ENCODE results near the gene SEPTIN2. TPM values are rescaled to one million over a fixed set of nuclear protein-coding genes. Genes with fewer than 3 reads are reported as not detected.

The SEPTIN2 gene
- total and polyA plus RNA-seq, 10 of the 15 experiments (the other 5 are each of a cell fraction or from before 2014, with no cell fraction given), result 169 to 474 (median 269) TPM

DNA sequence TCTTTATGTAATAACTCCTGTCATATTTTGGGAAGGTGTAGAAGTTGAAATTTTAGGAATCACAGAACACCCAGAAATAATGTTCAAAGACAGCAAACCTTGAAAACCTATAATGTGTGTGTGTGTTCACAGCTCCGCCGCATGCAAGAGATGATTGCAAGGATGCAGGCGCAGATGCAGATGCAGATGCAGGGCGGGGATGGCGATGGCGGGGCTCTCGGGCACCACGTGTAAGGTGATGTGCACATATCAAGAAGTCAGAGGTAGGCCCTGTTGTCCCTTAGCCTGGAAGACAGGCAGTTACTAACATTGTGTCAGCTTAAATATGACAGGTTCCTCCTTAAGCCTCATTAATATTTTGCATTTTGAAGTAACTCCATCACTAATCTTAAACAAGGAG is 34.2 kb downstream of the SEPTIN2 start (continued):
- TF ChIP-seq, protein P1, sequence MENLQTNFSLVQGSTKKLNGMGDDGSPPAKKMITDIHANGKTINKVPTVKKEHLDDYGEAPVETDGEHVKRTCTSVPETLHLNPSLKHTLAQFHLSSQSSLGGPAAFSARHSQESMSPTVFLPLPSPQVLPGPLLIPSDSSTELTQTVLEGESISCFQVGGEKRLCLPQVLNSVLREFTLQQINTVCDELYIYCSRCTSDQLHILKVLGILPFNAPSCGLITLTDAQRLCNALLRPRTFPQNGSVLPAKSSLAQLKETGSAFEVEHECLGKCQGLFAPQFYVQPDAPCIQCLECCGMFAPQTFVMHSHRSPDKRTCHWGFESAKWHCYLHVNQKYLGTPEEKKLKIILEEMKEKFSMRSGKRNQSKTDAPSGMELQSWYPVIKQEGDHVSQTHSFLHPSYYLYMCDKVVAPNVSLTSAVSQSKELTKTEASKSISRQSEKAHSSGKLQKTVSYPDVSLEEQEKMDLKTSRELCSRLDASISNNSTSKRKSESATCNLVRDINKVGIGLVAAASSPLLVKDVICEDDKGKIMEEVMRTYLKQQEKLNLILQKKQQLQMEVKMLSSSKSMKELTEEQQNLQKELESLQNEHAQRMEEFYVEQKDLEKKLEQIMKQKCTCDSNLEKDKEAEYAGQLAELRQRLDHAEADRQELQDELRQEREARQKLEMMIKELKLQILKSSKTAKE (IDR thresholded peaks at IDR 0.05; ENCODE audit: low read depth, poor library complexity, severe bottlenecking), result no peak
- TF ChIP-seq, protein P2, sequence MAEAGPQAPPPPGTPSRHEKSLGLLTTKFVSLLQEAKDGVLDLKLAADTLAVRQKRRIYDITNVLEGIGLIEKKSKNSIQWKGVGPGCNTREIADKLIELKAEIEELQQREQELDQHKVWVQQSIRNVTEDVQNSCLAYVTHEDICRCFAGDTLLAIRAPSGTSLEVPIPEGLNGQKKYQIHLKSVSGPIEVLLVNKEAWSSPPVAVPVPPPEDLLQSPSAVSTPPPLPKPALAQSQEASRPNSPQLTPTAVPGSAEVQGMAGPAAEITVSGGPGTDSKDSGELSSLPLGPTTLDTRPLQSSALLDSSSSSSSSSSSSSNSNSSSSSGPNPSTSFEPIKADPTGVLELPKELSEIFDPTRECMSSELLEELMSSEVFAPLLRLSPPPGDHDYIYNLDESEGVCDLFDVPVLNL (IDR thresholded peaks at IDR 0.05; ENCODE audit: low read depth, low read length), result no peak

DNA sequence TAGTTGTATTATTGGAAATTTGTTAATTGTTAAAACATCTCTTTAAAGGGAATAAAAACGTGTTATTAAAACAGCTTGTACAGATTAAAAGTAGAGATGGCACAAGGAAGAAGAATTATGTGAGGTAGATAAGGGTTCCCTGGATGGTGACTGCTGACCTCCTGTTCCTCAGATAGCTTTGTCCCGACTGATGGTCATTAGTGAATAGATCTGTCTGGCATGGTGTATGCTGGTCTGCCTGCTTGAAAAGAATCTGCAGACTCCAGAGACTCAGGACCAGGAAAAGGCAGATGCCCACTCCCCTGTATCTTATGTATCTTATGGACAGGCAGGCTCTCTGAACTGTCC is 34.8 kb downstream of the SEPTIN2 start:
- H3K9ac ChIP-seq (ENCODE audit: control insufficient read depth, insufficient read depth, low read length), result no peak overlapping the region
- H3K79me2 ChIP-seq (ENCODE audit: control insufficient read depth, insufficient read depth, low read length), result no peaks in the 10 kb centered on the region
- no peak overlapping the region for H3K4me2 ChIP-seq (ENCODE audit: control insufficient read depth, insufficient read depth)
- ChIA-PET POLR2A (no interaction called here), CTCF (interaction anchor here (1.0 to 3.3 kb wide), 4 partner anchors 10 to 42 kb away, joined by 3 to 15 read pairs (median 5); no protein-coding TSS in a partner anchor), RAD21 (ENCODE audit: unreplicated experiment) (interaction anchor here (1.4 kb wide), 1 partner anchor 42 kb away, joined by 4 read pairs; no protein-coding TSS in a partner anchor), SMC1A (ENCODE audit: uncharacterized antibody, unreplicated experiment) (interaction anchor here (0.7 to 2.1 kb wide), 3 partner anchors 29 to 116 kb away, joined by 3 to 9 read pairs (median 3); no protein-coding TSS in a partner anchor)
- in situ Hi-C loops (cut with MboI) (loop anchor here (5.0 kb wide), 1 partner anchor 527 kb away; no protein-coding TSS in a partner anchor), intact Hi-C loops (cut with micrococcal nuclease; ENCODE audit: unreplicated experiment) (loop anchor here (10.0 kb wide), 1 partner anchor 264 kb away; no protein-coding TSS in a partner anchor)
- DNase-seq (ENCODE audit: low read depth, low spot score) (no peak), FAIRE-seq (no peak), ATAC-seq (no peak)
- H3K36me3 ChIP-seq (ENCODE audit: control insufficient read depth in 2 of 2, insufficient read depth in 2 of 2, low read length in 1 of 2), result peaks cover 17 to 43% of the 10 kb centered on the region in 2 experiments
- no peaks in the 10 kb centered on the region; the same call in 1 of the 2 replicates for H3K4me1 ChIP-seq (ENCODE audit: control insufficient read depth, insufficient read depth, low read length)
- H2AFZ ChIP-seq (ENCODE audit: control insufficient read depth, low read depth, low read length), result no peak overlapping the region
- BruUV-seq (replicated peaks), result no TSS peak
- no peak overlapping the region for H3K4me3 ChIP-seq
- no peaks in the 10 kb centered on the region for H3K9me3 ChIP-seq (replicated peaks; ENCODE audit: control insufficient read depth, insufficient read depth, low read length)
- TF ChIP-seq BHLHE40 (IDR thresholded peaks at IDR 0.05; ENCODE audit: borderline replicate concordance in 1 of 2, low read depth in 2 of 2, low read length in 1 of 2), result no peak
- TF ChIP-seq CREM (IDR thresholded peaks at IDR 0.05; ENCODE audit: low read depth), result no peak
- TF ChIP-seq, protein P3, sequence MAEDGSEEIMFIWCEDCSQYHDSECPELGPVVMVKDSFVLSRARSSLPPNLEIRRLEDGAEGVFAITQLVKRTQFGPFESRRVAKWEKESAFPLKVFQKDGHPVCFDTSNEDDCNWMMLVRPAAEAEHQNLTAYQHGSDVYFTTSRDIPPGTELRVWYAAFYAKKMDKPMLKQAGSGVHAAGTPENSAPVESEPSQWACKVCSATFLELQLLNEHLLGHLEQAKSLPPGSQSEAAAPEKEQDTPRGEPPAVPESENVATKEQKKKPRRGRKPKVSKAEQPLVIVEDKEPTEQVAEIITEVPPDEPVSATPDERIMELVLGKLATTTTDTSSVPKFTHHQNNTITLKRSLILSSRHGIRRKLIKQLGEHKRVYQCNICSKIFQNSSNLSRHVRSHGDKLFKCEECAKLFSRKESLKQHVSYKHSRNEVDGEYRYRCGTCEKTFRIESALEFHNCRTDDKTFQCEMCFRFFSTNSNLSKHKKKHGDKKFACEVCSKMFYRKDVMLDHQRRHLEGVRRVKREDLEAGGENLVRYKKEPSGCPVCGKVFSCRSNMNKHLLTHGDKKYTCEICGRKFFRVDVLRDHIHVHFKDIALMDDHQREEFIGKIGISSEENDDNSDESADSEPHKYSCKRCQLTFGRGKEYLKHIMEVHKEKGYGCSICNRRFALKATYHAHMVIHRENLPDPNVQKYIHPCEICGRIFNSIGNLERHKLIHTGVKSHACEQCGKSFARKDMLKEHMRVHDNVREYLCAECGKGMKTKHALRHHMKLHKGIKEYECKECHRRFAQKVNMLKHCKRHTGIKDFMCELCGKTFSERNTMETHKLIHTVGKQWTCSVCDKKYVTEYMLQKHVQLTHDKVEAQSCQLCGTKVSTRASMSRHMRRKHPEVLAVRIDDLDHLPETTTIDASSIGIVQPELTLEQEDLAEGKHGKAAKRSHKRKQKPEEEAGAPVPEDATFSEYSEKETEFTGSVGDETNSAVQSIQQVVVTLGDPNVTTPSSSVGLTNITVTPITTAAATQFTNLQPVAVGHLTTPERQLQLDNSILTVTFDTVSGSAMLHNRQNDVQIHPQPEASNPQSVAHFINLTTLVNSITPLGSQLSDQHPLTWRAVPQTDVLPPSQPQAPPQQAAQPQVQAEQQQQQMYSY (CRISPR knock-in tag; IDR thresholded peaks at IDR 0.05), result no peak
- TF ChIP-seq ZNF274 (IDR thresholded peaks at IDR 0.05; ENCODE audit: insufficient read depth, insufficient read length), result no peak
- no peak for TF ChIP-seq SP1 (IDR thresholded peaks at IDR 0.05; ENCODE audit: low read depth, low read length)
- TF ChIP-seq YY1 (IDR thresholded peaks at IDR 0.05; ENCODE audit: low read depth, low read length), result no peak
- no peak for TF ChIP-seq TCF12 (IDR thresholded peaks at IDR 0.05; ENCODE audit: low read depth, low read length)
- WGBS (ENCODE audit: insufficient coverage, insufficient replicate concordance, low lambda C conversion rate, missing lambda C conversion rate), result 72% methylated on average over 2 of the region's 2 CpGs
- no peak overlapping the region for H3K27ac ChIP-seq (ENCODE audit: control insufficient read depth, insufficient read depth)
- no peaks in the 10 kb centered on the region for H3K27me3 ChIP-seq (replicated peaks in 1 of 2; ENCODE audit: control insufficient read depth in 2 of 2, insufficient read depth in 2 of 2, low read length in 1 of 2)
- H4K20me1 ChIP-seq (ENCODE audit: control insufficient read depth, insufficient read depth), result no peaks in the 10 kb centered on the region

All from GM12878 (cell line).